NCI-H146 (cell line): ENCODE measurements around the gene CDC73.
"Not testable (repeated sequence)": the region's sequence is repeated elsewhere in the genome, so short reads cannot be mapped to it uniquely, and the experiment has no call there.

Source experiments
- DNase-seq: peaks from one replicate; lab custom pipeline; 2025; lab: John Stamatoyannopoulos, UW

CDC73 gene

GRCh38 chr1:193114485-193115095 is 7.2 kb upstream of the CDC73 start:
- no peak for DNase-seq

GRCh38 chr1:193115629-193116227 is 6.1 kb upstream of the CDC73 start:
- no peak for DNase-seq

DNA sequence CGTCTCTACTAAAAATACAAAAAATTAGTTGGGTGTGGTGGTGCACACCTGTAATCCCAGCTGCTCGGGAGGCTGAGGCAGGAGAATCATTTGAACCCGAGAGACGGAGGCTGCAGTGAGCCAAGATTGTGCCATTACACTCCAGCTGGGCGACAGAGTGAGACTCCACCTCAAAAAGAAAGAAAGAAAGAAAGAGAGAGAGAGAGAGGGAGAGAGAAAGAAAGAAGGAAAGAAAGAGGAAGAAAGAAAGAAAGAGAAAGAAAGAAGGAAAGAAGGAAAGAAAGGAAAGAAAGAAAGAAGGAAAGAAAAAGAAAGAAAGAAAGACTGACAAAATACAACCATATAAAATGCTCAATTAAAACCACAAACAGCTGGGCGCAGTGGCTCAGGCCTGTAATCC is 4.7 kb upstream of the CDC73 start:
- DNase-seq: not testable (repeated sequence)

- DNase-seq: no peak
Measured at GRCh38 chr1:193118194-193118593, 3.6 kb upstream of the CDC73 start.

DNA sequence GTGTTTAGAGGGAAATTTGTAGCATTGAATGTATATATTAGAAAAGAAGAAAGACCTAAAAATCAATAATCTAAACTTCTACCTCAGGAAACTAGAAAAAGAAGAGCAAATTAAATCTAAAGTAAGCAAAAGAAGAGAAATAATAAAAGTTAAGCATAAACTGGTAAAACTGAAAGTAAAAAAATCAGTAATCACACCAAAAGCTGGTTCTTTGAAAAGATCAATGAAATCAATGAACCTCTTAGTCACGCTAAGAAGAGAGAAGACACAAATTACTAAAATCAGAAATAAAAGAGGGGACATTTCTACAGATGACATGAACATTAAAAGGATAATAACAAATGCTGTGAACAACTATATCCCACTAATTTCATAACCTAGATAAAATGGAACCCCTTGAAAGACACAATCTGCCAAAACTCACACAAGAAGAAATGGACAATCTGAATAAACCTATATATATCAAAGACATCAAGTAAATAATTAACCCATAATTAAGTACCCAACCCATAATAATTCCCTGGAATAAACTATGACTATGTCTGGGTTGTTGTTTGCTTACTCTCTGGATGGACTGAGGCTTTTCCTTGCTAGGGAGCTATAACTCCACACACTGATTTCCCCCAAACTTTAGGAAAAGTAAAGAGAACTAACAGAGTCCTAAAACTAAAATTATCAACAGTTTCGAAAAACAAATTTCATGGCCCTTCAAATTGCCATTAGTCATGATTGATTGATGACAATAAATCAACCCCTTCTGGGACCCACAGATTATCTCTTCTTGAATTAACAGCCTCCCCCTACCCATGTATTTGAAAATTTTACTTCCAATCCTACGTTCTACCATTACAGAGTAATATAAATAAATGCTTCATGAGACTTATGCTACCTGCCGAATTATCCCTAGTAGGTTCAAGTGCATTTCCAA is 2.8 kb upstream of the CDC73 start:
- DNase-seq: no peak

DNA sequence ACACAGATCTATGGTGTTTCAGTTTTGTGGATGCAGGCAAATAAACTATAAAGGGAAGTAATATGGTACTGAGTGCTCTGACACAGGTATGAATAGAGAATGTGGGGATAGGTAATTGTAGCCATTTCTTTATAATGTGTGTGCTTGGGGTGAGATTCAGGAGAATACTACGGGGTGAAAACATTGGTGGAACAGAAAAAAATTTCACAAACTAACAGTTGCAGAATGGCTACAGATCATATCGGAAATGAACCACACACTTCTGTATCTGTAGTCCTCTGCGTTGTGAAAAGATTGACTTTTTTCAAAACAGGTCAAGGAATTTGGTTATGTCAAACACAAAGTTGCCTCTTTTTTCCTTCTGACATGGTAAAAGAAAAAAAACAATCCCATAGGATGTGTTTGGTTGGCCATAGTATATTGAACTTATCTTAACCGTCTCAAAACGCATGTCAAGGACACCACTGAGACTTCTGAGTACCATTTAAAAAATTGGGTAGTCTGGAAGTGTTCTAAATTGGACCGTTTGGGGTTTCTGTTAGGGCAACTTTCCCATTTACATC is 1.1 kb upstream of the CDC73 start:
- no peak for DNase-seq

DNA sequence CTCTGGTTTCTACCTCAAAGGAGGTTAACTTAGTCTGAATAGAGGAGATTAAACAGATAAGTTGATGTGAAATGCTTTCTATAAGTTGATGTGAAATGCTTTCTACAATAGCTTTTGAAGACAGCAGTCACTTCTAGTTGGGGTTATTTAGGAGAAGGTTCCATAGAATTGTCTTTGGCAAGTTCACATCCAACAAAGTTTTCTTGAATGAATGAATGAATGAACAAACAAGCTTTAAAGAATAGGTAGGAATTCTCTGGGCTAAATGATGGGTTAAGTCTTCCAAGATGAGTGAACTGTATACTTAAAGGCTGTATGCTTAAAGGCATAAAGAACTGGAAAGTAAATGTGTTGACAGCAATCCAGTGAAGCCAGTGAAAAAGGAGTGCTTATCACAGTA is 1.9 kb downstream of the CDC73 start:
- DNase-seq: no peak

GRCh38 chr1:193125369-193125768 is 3.5 kb downstream of the CDC73 start:
- no peak for DNase-seq

GRCh38 chr1:193131266-193131860 is 9.5 kb downstream of the CDC73 start:
- no peak for DNase-seq

GRCh38 chr1:193140254-193140653 is 18.4 kb downstream of the CDC73 start:
- DNase-seq: no peak

DNA sequence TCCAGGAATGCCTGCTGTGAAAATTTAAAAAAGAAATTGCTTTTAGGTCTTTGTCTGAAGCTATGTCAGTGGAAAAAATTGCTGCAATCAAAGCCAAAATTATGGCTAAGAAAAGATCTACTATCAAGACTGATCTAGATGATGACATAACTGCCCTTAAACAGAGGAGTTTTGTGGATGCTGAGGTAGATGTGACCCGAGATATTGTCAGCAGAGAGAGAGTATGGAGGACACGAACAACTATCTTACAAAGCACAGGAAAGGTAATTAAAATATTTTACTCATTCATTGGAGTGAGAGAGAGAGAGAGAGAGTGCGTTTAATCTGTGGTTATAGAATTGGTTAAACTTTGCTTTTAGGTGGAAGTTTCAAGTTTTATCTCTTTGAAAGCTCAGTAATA is 20.0 kb downstream of the CDC73 start:
- no peak for DNase-seq

DNA sequence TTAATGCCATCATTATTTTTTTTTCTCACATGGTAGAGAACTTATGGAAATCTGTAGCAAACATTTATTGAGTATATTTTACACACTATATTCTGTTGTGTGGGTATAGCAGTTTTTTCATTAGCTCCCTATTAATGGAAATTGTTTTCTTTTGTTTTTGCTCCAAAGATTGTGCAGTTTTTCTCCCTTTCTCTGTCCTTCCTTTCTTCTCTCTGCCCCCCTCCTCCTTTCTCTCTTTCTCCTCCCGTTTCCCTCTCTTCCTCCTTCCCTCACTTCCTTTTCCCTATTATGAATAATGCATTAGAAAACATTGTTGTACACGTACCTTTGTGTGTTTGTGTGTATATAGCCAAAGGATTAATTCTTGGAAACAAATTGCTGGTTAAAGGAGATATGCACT is 20.6 kb downstream of the CDC73 start:
- no peak for DNase-seq

GRCh38 chr1:193143285-193143684 is 21.5 kb downstream of the CDC73 start:
- DNase-seq: peak; percentile 19

- DNase-seq: no peak
Measured at GRCh38 chr1:193144361-193144938, 22.6 kb downstream of the CDC73 start.

DNA sequence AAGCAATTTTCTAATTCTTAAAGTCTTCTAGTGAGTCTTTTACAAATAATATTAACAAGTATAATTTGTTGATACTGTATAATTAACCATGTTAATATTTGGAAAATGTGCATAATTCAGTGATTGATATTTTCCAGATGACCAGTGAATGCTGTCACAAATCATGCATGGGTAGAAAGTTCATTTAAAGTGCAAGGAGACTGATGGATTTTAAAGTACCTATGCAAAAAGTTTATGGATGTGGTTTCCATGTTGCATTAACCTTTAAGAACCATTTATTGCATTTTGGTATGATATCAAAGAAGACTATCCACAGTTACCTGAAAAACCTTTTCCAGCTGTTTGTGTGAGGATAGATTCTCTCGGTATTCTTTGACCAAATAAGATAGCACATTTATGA is 23.2 kb downstream of the CDC73 start:
- DNase-seq: no peak

- DNase-seq: no peak
Measured at GRCh38 chr1:193156117-193156821, 34.4 kb downstream of the CDC73 start.

DNA sequence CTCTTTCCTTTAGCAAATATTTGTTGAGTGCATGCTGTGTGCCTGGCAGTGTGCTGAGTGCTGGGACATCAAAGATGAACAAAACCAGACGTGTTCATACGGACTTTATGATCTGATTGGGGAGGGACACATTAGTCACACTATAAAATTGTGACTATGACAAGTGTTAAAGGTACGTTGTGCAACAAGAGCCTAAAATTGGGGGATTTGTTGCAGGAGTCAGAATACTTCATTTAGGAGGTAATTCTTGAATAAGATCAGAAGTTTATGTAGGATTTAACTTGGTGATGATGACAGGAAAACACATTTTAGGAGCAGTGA is 35.0 kb downstream of the CDC73 start:
- no peak for DNase-seq

DNA sequence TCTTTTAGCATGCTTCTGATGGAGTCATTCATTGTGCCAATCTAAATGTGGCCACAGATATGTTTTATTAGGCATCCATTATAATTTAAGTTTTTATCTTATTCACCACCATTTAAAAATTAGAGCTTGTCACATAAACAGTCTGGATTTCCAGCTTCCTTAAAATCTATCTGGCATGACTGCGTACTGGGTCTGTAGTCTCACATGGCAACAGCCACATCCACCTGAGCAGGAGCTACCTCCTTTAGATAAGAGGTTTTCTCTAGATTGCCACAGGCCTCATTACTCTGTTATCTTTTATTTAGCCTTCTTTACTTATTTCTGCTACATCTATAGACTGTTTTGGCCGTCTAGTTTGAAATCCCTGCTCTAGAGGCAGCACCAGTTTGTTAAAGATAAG is 35.5 kb downstream of the CDC73 start:
- no peak for DNase-seq

DNA sequence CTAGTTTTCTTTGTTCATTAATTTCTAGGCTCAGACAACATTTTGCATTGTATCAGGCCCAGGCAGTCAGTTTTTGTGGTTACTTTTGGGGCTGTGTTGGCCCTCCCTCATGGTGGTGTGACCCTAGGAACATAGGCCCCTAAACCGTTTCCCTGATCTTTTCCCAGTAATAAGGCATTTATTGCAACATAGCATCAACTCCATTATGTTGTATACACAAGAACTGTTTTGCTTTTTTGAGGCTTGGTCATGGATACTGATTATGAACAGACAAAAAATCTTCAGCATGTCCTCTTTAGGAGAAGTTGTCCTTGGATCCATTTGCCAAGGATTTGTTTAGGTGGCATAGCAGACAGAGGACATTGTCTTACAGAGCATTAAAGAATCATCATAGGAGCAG is 54.3 kb downstream of the CDC73 start:
- DNase-seq: peak; percentile 13

DNA sequence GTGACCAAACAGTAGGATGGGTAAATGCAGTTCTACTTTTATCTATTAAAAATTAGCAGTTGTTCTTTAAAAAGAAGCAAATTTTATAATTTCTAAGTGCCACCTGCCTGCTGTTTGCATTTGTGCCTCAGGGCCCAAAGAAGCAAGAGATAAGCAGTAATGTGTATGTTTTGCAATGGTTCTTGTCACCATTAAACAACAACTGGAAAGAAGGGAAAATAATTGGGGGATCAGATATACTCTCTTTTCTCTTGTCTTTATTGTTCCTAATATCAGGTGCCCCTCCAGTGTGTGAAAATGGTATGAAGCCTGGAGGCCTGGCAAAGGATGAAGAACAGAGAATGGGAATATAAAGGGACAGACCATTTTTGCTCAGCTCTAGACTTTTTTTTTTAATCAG is 55.0 kb downstream of the CDC73 start:
- DNase-seq: peak; percentile 92

- no peak for DNase-seq
Measured at GRCh38 chr1:193179094-193179493, 57.3 kb downstream of the CDC73 start.

GRCh38 chr1:193181536-193181935 is 59.7 kb downstream of the CDC73 start:
- no peak for DNase-seq
